ENCODE measurements around the gene FAM171A1.

DNA sequence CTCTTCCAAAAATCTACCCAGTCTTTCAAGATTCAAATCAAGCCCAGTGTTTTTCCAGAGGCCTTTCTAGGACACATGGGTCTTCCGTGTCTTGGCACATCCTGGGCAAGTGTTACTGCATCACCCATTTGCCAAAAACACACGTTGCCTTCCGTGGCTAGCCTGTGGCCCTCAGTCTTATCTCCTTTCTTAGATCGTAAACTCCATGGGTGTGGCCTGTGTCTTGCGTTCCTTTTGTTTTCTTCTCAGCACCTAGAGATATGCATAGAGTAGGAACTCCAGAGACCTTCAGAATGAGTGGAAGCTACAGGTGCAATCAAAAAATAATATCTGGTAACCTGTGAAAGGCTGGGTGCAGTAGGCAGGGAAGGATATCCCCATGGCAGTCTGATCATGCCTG lies 146.1 kb downstream of the FAM171A1 start:
- TF ChIP-seq, protein P1, sequence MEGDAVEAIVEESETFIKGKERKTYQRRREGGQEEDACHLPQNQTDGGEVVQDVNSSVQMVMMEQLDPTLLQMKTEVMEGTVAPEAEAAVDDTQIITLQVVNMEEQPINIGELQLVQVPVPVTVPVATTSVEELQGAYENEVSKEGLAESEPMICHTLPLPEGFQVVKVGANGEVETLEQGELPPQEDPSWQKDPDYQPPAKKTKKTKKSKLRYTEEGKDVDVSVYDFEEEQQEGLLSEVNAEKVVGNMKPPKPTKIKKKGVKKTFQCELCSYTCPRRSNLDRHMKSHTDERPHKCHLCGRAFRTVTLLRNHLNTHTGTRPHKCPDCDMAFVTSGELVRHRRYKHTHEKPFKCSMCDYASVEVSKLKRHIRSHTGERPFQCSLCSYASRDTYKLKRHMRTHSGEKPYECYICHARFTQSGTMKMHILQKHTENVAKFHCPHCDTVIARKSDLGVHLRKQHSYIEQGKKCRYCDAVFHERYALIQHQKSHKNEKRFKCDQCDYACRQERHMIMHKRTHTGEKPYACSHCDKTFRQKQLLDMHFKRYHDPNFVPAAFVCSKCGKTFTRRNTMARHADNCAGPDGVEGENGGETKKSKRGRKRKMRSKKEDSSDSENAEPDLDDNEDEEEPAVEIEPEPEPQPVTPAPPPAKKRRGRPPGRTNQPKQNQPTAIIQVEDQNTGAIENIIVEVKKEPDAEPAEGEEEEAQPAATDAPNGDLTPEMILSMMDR (IDR thresholded peaks at IDR 0.05) = no peak
- TF ChIP-seq POLR2A (IDR thresholded peaks at IDR 0.05) = no peak
